ENCODE results near the gene HS3ST3A1.

HS3ST3A1 gene

GRCh38 chr17:13601776-13602551 lies at the start of gene HS3ST3A1:
Gene HS3ST3A1, minus strand, starts transcription at chr17:13601929. Its CDS starts 800 bp downstream, at chr17:13601129.
- peak; percentile 86 for DNase-seq

DNA sequence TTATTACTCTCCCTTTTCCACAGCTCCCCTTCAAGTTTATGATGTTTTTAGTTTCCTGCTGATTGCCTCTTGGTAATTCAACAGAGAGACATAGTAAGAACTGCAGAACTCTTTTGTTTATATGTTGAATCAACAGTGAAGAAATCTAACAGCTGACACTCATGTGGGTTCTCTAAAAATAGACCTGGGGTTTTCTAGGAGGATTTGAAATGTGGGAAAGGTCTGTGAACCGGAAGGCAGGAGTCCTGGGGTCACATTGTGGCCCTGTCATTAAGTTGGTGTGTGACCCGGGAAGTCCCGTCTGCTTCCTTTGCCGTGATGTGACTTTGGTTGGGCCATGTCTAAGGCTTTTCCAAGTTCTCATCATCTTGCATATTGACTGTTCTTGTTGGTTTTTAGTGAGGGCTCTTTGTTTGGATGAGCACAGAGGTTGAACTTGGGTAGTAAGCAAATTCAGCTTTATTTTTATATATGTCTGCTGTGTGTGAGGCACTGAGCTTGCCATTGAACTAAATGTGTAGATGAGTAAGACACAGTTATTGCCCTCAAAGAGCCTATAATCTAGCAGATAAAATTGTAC lies 48.5 kb upstream of the HS3ST3A1 start:
- DNase-seq, result no peak

DNA sequence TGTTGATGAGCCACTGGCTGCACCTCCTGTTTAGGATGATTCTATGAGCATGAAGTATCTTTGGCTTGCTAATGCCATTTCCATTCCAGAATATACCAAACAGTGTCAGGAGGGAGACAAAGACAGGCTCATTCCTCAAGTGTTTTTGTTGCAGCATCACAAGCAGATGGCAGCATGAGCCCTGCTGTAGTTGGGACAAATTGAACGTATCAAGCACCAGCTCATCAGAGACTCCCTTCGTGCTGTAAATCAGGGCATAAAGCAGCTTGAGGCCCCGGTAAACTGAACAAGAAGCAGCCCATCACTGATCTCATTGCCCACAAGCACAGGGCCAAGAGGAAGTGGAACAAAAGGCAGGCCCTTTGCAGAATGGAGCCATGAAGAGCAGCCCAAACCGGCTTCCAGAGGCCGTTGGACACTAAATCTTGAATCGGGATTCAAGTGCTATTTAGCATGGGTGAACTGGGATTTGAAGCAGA lies 45.9 kb upstream of the HS3ST3A1 start:
- DNase-seq, result no peak

- DNase-seq, result no peak
These were observed 45.3 kb upstream of the HS3ST3A1 start for GRCh38 chr17:13646969-13647542.

- DNase-seq, result no peak
These were observed 44.7 kb upstream of the HS3ST3A1 start for GRCh38 chr17:13646411-13646810.

DNA sequence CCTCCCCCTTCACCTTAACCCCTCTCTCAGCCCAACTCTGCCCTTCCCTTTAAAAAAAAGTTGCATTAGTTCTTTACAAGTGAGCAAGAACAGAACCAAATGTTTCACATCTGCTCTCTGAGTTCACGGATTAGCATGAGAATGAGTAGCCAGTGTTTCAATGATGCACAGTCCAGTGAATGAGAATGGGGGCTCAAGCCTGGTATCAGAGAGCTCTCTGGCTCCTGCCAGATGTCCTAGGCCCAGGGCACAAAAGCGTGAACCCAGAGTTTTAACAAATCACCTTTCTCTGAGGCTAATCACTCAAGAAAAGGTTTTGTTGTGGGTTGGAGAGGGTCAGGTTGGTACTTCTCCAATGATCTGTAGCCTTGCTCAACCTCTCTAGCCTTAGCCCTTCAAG lies 41.5 kb upstream of the HS3ST3A1 start:
- no peak for DNase-seq

- DNase-seq, result no peak
These were observed 40.5 kb upstream of the HS3ST3A1 start for GRCh38 chr17:13642188-13642587.

DNA sequence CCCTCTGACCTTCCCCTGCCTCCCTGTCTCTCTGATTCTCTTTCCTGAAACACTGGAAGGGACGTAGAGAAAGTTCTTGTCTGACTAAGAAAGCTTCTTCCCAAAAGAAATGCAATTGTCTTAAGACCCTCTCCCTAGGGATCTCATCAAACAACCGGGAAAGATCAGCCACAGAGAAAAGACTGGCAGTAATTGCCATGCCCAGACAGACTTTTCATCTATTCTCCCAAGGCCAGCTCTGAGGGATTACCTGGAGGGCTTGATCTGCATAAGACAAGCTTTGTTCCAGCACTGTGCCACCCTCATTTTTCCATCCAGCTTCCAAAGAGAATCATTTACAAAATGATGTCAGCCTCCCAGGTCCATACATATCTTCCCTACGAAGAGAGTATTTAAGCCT lies 38.8 kb upstream of the HS3ST3A1 start:
- no peak for DNase-seq

DNA sequence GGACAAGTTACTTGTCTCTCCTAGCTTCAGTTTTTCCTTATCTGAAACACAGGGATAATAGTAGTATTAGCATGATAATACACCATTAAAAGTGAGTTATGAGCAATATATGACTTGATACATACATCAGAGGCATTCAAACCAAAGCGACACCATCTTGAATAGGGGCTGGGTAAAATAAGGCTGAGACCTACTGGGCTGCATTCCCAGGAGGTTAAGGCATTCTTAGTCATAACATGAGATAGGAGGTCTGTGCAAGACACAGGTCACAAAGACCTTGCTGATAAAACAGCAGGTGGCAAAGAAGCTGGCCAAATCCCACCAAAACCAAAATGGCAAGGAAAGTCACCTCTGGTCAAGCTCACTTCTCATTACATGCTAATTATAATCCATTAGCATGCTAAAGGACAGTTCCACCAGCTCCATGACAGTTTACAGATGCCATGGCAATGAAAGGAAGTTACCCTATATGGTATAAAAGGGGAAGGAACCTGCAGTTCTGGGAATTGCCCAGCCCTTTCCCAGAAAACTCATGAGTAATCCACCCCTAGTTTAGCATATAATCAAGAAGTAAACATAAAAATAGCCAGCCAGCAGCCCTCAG lies 37.2 kb upstream of the HS3ST3A1 start:
- peak; percentile 44 for DNase-seq

- DNase-seq, result no peak
These were observed 35.2 kb upstream of the HS3ST3A1 start for GRCh38 chr17:13636951-13637350.

- peak; percentile 93 for DNase-seq
These were observed 34.2 kb upstream of the HS3ST3A1 start for GRCh38 chr17:13635951-13636350.

- DNase-seq, result peak; percentile 83
These were observed 32.3 kb upstream of the HS3ST3A1 start for GRCh38 chr17:13634021-13634420.

DNA sequence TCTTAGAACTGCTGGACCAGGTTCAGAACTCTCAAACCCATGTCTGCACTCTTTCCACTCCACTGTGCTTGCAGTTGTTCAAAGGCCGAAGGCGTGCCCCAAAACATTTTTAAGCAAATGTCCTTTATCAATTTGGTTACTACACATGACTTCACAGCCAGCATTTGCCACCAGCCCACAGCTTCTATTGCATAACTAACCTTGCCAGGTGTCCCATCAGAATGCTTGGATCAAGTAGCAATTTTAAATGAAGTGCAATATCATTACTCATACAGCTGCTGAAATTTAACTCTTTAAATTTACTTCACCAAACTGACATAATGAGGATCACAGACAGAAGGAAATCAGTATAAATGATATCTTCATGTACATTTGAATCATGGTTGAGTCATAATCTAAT lies 29.8 kb upstream of the HS3ST3A1 start:
- no peak for DNase-seq

- DNase-seq, result peak; percentile 74
These were observed 25.0 kb upstream of the HS3ST3A1 start for GRCh38 chr17:13626703-13627102.

DNA sequence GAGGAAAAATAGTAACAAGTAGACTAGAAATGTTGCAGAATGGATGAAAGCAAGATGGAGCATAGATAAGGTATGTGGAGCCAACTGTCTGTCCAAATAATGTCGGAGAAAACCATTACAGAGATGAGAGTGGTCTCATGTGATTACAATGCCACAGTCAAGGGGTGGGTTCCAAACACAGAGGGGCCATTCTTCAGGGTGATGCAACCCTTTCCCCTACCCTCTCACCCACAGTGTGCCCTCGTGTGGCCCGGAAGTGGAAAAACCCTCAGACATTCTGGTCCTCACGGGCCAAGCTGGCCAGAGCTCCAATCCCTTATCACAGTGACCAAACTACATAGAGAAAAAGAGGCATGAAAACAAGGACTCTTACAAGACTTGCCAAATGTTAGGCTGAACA lies 17.7 kb upstream of the HS3ST3A1 start:
- no peak for DNase-seq

- no peak for DNase-seq
These were observed 14.3 kb upstream of the HS3ST3A1 start for GRCh38 chr17:13616031-13616430.

- peak; percentile 71 for DNase-seq
These were observed 8.2 kb upstream of the HS3ST3A1 start for GRCh38 chr17:13609941-13610340.

- DNase-seq, result no peak
These were observed 380 bp downstream of the HS3ST3A1 start for GRCh38 chr17:13601322-13601775.

DNA sequence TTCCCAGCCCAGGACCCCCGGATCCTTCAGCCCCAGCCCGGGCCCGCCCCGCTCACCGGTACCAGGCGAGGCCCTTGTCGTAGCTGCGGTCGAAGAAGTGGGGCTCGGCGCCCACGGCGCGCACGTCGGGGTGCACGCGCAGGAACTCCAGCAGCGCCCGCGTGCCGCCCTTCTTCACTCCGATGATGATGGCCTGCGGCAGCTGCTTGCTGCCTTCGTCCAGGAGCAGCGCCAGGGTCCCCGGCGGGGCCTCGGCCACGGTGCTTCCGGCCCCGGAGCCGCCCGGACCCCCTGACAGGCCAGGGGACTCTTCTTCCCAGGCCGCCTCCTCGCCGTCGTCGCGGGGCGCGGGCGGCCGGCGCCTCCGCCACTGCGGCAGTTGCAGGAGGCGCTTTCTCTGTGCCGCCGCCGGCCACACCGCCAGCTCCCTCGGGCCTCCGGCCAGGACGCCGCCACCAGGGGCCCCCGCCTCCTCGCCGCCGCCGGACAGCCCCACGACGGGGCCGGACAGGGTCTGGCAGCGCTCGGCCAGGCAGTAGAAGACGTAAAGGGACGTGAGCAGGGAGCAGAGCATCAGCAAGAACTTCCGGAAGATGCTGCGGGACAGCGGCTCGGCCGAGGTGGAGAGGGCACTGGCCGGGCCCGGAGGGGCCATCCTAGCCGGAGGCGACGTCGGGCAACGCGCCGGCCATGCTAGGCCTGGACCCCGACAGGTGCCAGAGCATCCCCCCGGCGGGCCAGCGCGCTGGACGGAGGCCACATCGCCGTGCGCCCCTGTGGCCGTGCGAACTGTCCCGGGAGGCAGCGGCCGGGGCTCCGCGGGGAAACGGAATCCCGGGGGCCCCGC lies 1.0 kb downstream of the HS3ST3A1 start:
- no peak for DNase-seq

- DNase-seq, result no peak
These were observed 1.9 kb downstream of the HS3ST3A1 start for GRCh38 chr17:13599864-13600263.

- DNase-seq, result no peak
These were observed 2.6 kb downstream of the HS3ST3A1 start for GRCh38 chr17:13599168-13599577.

GRCh38 chr17:13598353-13599167 lies 3.2 kb downstream of the HS3ST3A1 start:
- no peak for DNase-seq

Data from NCI-H226 (cell line).